ENCODE data around the gene GSG1L. TPM values are rescaled to one million over a fixed set of nuclear protein-coding genes. Genes with fewer than 3 reads are reported as not detected.

The GSG1L gene
- total RNA-seq, 1 donor, result not detected

DNA sequence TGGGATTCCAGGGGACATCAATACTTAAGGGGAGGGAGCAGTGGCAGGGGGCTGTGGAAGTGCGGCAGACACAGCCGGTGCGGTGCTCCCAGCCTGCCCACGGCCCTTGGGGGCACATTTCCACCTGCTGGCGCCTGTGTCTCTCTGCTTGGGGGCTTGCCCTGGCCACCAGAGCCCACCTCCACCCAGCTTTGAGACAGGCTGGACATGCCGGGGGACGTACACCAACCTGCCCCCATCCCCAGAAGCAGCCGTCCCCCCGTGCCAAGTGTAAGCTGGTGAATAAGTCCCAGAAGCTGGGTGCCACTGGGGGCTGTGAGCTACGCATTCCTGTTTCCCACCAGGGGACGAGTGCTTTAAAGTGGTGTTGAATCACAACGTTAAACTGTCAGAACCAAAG, 172.6 kb downstream of the GSG1L start:
- no peaks in the 10 kb centered on the region for H4K20me1 ChIP-seq (ENCODE audit: insufficient read depth, low read length)
- no peak overlapping the region for H2AFZ ChIP-seq (ENCODE audit: low read length)

DNA sequence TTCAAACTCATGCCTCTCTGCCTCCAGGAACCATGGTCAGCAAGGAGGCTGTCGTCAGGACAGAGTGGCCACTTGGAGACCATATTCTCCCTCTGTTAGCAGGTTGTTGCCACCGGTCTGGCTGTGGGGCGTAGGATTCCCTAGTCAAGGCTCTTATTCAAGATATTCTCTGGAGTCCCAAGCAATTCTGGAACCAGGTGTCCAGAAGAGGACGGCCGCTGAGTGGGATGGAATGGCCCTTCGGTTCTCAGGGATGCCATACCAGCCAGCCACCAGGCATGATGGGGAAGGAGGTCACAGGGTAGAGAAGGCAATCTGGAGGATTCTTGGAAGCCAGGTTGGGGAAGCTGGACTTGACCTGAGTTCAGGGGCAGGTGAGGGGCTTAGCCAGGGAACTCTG, 173.5 kb downstream of the GSG1L start:
- H3K9me3 ChIP-seq (ENCODE audit: low read depth, low read length), result no peaks in the 10 kb centered on the region
- no peak overlapping the region for H3K27ac ChIP-seq (ENCODE audit: low read depth, low read length)
- TF ChIP-seq, protein P1, sequence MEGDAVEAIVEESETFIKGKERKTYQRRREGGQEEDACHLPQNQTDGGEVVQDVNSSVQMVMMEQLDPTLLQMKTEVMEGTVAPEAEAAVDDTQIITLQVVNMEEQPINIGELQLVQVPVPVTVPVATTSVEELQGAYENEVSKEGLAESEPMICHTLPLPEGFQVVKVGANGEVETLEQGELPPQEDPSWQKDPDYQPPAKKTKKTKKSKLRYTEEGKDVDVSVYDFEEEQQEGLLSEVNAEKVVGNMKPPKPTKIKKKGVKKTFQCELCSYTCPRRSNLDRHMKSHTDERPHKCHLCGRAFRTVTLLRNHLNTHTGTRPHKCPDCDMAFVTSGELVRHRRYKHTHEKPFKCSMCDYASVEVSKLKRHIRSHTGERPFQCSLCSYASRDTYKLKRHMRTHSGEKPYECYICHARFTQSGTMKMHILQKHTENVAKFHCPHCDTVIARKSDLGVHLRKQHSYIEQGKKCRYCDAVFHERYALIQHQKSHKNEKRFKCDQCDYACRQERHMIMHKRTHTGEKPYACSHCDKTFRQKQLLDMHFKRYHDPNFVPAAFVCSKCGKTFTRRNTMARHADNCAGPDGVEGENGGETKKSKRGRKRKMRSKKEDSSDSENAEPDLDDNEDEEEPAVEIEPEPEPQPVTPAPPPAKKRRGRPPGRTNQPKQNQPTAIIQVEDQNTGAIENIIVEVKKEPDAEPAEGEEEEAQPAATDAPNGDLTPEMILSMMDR (IDR thresholded peaks at IDR 0.05; ENCODE audit: extremely low read depth, low read depth, low read length), result no peak
- H3K4me2 ChIP-seq (ENCODE audit: insufficient read depth, low read length), result no peak overlapping the region
- H2AFZ ChIP-seq (ENCODE audit: low read length), result no peak overlapping the region
- H4K20me1 ChIP-seq (ENCODE audit: insufficient read depth, low read length), result no peaks in the 10 kb centered on the region
- peaks cover 8% of the 10 kb centered on the region for H3K27me3 ChIP-seq (ENCODE audit: insufficient read depth, low read length)
- no peak overlapping the region for H3K4me3 ChIP-seq (ENCODE audit: insufficient read depth, low read length)
- H3K4me1 ChIP-seq (ENCODE audit: insufficient read depth, low read length), result no peaks in the 10 kb centered on the region
- no peaks in the 10 kb centered on the region for H3K79me2 ChIP-seq (ENCODE audit: insufficient read depth, low read length)
- H3K36me3 ChIP-seq (ENCODE audit: insufficient read depth, low read length), result no peaks in the 10 kb centered on the region
- DNase-seq (ENCODE audit: insufficient read length, low spot score, missing footprints), result no peak

More for the DNA sequence above, 172.6 kb downstream of the GSG1L start:
- no peaks in the 10 kb centered on the region for H3K9me3 ChIP-seq (ENCODE audit: low read depth, low read length)
- H3K27ac ChIP-seq (ENCODE audit: low read depth, low read length), result no peak overlapping the region
- TF ChIP-seq, protein P1 (IDR thresholded peaks at IDR 0.05; ENCODE audit: extremely low read depth, low read depth, low read length), result no peak
- peaks cover 8% of the 10 kb centered on the region for H3K27me3 ChIP-seq (ENCODE audit: insufficient read depth, low read length)
- no peaks in the 10 kb centered on the region for H3K36me3 ChIP-seq (ENCODE audit: insufficient read depth, low read length)
- H3K4me1 ChIP-seq (ENCODE audit: insufficient read depth, low read length), result no peaks in the 10 kb centered on the region
- no peak overlapping the region for H3K4me3 ChIP-seq (ENCODE audit: insufficient read depth, low read length)
- H3K79me2 ChIP-seq (ENCODE audit: insufficient read depth, low read length), result no peaks in the 10 kb centered on the region
- no peak overlapping the region for H3K4me2 ChIP-seq (ENCODE audit: insufficient read depth, low read length)
- no peak for DNase-seq (ENCODE audit: insufficient read length, low spot score, missing footprints)

DNA sequence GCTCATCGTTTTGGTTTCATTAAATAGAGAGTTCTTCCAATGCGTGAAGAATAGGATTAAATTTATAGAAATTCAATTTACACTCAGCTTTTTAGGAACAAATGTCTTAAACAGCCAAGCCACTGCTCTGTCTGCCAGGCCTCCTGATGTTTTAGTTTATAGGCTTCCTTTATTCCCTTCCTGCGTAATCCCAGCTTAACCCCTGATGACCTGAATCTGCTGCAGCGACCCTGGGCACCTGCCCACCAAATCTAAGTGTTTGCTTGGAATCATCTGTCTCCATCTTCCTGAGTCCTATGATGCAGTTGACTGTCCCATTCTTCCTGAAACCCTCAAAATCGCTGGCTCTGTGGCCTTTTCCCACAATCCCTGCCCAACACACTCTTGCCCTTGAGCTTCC, 179.9 kb downstream of the GSG1L start:
- H4K20me1 ChIP-seq (ENCODE audit: insufficient read depth, low read length), result no peaks in the 10 kb centered on the region
- H3K9me3 ChIP-seq (ENCODE audit: low read depth, low read length), result no peaks in the 10 kb centered on the region
- no peaks in the 10 kb centered on the region for H3K36me3 ChIP-seq (ENCODE audit: insufficient read depth, low read length)
- H3K4me2 ChIP-seq (ENCODE audit: insufficient read depth, low read length), result no peak overlapping the region
- TF ChIP-seq, protein P1 (IDR thresholded peaks at IDR 0.05; ENCODE audit: extremely low read depth, low read depth, low read length), result no peak
- no peak overlapping the region for H3K4me3 ChIP-seq (ENCODE audit: insufficient read depth, low read length)
- DNase-seq (ENCODE audit: insufficient read length, low spot score, missing footprints), result no peak
- H3K79me2 ChIP-seq (ENCODE audit: insufficient read depth, low read length), result no peaks in the 10 kb centered on the region
- no peaks in the 10 kb centered on the region for H3K4me1 ChIP-seq (ENCODE audit: insufficient read depth, low read length)
- H3K27ac ChIP-seq (ENCODE audit: low read depth, low read length), result no peak overlapping the region
- no peaks in the 10 kb centered on the region for H3K27me3 ChIP-seq (ENCODE audit: insufficient read depth, low read length)
- H2AFZ ChIP-seq (ENCODE audit: low read length), result no peak overlapping the region

DNA sequence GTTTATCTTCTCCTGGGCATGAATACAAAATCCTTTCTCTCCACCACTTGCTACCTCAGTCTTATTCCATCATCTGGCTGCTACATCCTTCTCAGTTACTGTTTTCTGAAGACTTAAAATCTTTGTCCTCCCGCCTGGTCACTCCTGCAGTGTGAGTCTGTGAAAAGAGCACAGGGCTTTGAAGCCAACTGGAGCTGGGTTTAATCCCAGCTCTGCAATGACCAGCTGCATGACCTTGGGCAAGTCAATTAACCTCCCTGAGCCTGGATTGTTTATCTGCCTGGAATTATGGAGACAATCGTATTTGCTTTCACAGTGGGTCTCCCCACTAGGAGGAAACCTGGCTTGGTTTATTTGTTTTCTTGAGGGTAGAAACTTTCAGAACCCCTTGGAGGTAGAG, 183.2 kb downstream of the GSG1L start:
- no peak overlapping the region for H3K4me2 ChIP-seq (ENCODE audit: insufficient read depth, low read length)
- no peak overlapping the region for H2AFZ ChIP-seq (ENCODE audit: low read length)
- H4K20me1 ChIP-seq (ENCODE audit: insufficient read depth, low read length), result no peaks in the 10 kb centered on the region
- no peak for DNase-seq (ENCODE audit: insufficient read length, low spot score, missing footprints)
- no peaks in the 10 kb centered on the region for H3K4me1 ChIP-seq (ENCODE audit: insufficient read depth, low read length)
- H3K36me3 ChIP-seq (ENCODE audit: insufficient read depth, low read length), result no peaks in the 10 kb centered on the region
- no peaks in the 10 kb centered on the region for H3K79me2 ChIP-seq (ENCODE audit: insufficient read depth, low read length)
- no peaks in the 10 kb centered on the region for H3K9me3 ChIP-seq (ENCODE audit: low read depth, low read length)
- H3K27ac ChIP-seq (ENCODE audit: low read depth, low read length), result no peak overlapping the region
- TF ChIP-seq, protein P1 (IDR thresholded peaks at IDR 0.05; ENCODE audit: extremely low read depth, low read depth, low read length), result no peak
- H3K4me3 ChIP-seq (ENCODE audit: insufficient read depth, low read length), result no peak overlapping the region
- no peaks in the 10 kb centered on the region for H3K27me3 ChIP-seq (ENCODE audit: insufficient read depth, low read length)

Data from osteoblast (primary cell).